Hematopoietic multipotent progenitor cell treated with erythropoietin and hydrocortisone succinate and interleukin-3 and kit ligand, for 6 days (in vitro differentiated cells): ENCODE data around the gene FAM135A.
"Not testable (repeated sequence)": the region's sequence is repeated elsewhere in the genome, so short reads cannot be mapped to it uniquely, and the experiment has no call there.

Source experiments
- DNase-seq: peaks from one replicate; pipeline ENCODE4 v3.0.0-alpha.2; 2015

The FAM135A gene

GRCh38 chr6:70551566-70551965 is 138.3 kb downstream of the FAM135A start:
- no peak for DNase-seq

GRCh38 chr6:70552286-70552940 is 139.1 kb downstream of the FAM135A start:
- DNase-seq = not testable (repeated sequence)

- no peak for DNase-seq
Measured at GRCh38 chr6:70552974-70553373, 139.7 kb downstream of the FAM135A start.

- no peak for DNase-seq
Measured at GRCh38 chr6:70557998-70558397, 144.7 kb downstream of the FAM135A start.

- not testable (repeated sequence) for DNase-seq
Measured at GRCh38 chr6:70562401-70562800, 149.1 kb downstream of the FAM135A start.

- DNase-seq = no peak
Measured at GRCh38 chr6:70563530-70563929, 150.2 kb downstream of the FAM135A start.

GRCh38 chr6:70566751-70567382 is 153.6 kb downstream of the FAM135A start, which contains the start of gene SDHAF4:
SDHAF4 (plus strand) TSS chr6:70566930; CDS start chr6:70566941, 11 bp downstream.
- DNase-seq = peak; percentile 95

GRCh38 chr6:70574643-70575042 is 161.3 kb downstream of the FAM135A start:
- DNase-seq = no peak

- DNase-seq = no peak
Measured at GRCh38 chr6:70575899-70576495, 162.7 kb downstream of the FAM135A start.

GRCh38 chr6:70586114-70586513 is 172.8 kb downstream of the FAM135A start:
- DNase-seq = no peak

- DNase-seq = no peak
Measured at GRCh38 chr6:70590400-70590799, 177.1 kb downstream of the FAM135A start.

- no peak for DNase-seq
Measured at GRCh38 chr6:70592391-70593117, 179.2 kb downstream of the FAM135A start.

- DNase-seq = no peak
Measured at GRCh38 chr6:70593118-70593486, 179.8 kb downstream of the FAM135A start.

GRCh38 chr6:70599187-70599586 is 185.9 kb downstream of the FAM135A start:
- DNase-seq = peak; percentile 35

GRCh38 chr6:70601014-70601413 is 187.7 kb downstream of the FAM135A start:
- no peak for DNase-seq

- no peak for DNase-seq
Measured at GRCh38 chr6:70604254-70604653, 190.9 kb downstream of the FAM135A start.

GRCh38 chr6:70607371-70607770 is 194.1 kb downstream of the FAM135A start:
- not testable (repeated sequence) for DNase-seq

- not testable (repeated sequence) for DNase-seq
Measured at GRCh38 chr6:70609181-70609580, 195.9 kb downstream of the FAM135A start.
